SJCRH30 (cell line): ENCODE results near the gene ZNF668. TPM values are rescaled to one million over a fixed set of nuclear protein-coding genes. Genes with fewer than 3 reads are reported as not detected.
"Not testable (repeated sequence)": the region's sequence is repeated elsewhere in the genome, so short reads cannot be mapped to it uniquely, and the experiment has no call there.

Source experiments
- DNase-seq, 2 experiments: peaks; one replicate each; pipeline ENCODE4 v3.0.0-alpha.2; 2015 to 2020
- H3K27ac ChIP-seq: fragments of 250-450 bp; sonication (Bioruptor Pico); 2 replicates; pipeline ENCODE4 v1.5.1; 2020; ENCODE audit warnings: mild to moderate bottlenecking, moderate library complexity
- H3K27me3 ChIP-seq: fragments of 250-450 bp; sonication (Bioruptor Pico); 2 replicates; pipeline ENCODE4 v1.5.1; 2020; ENCODE audit warnings: mild to moderate bottlenecking, moderate library complexity
- H3K36me3 ChIP-seq: fragments of 250-450 bp; sonication (Bioruptor Pico); 2 replicates; pipeline ENCODE4 v1.5.1; 2020; ENCODE audit warnings: mild to moderate bottlenecking, moderate library complexity
- H3K4me1 ChIP-seq: fragments of 250-450 bp; sonication (Bioruptor Pico); 2 replicates; pipeline ENCODE4 v1.5.1; 2020; ENCODE audit warnings: mild to moderate bottlenecking, moderate library complexity
- H3K4me3 ChIP-seq: fragments of 250-450 bp; sonication (Bioruptor Pico); 2 replicates; pipeline ENCODE4 v1.5.1; 2020; ENCODE audit warnings: mild to moderate bottlenecking, moderate library complexity
- H3K9me3 ChIP-seq: fragments of 250-450 bp; sonication (Bioruptor Pico); replicated peaks from 2 replicates; pipeline ENCODE4 v1.5.1; 2020; ENCODE audit warnings: mild to moderate bottlenecking, moderate library complexity
- total RNA-seq: library from RNA; depleted of rRNA; stranded (reverse); fragments of >200 nt; shearing (Covaris generic); gene quantifications from 2 replicates; pipeline ENCODE4 v1.2.3, GENCODE V29; 2014

ZNF668 gene
- total RNA-seq, 1 experiment from 2014 or later: 21.8 TPM

DNA sequence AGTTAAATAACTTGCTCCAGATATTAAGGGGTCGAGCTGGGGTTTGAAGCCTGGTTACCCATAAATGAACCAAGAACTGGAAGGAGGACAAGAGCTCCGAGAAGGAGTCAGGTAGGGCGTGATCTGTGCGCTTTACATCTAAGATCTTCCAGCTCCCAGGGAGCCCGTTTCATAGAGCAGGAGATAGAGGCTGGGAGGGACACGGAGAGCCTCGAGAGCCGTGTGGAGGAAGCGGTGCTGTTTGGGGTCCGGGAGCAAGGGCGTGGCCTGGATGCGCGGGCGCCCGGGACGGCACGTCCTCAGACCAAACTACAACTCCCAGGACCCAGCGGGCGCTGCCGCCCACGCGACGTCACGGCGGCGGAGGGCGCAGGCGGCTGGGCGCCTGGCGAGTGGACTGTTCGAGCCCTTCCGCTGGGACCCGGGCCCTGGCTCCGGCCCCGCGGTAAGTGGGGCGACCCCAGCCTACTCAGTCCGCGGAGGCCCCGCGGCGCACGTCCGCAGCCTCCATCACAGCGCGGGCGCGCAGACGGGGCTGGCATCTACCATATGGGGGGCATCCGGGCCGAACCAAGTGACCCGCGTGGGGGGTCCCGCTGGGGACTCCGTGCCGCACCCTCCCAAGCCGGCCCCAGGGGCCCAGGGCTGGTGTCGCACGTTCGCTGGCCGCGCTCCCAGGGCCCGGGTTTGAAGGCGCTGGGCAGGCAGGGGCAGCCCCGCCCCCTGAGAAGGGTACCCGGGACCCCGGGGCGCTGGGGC, 34.2 kb upstream of the ZNF668 start, which contains the start of gene BCKDK:
TSS of gene BCKDK (plus strand) at position 352 of the 759 bp plus-strand sequence. CDS start 838 bp downstream, outside the sequence.
- DNase-seq: peak; percentile 86 to 87

GRCh38 chr16:31107465-31107867, 33.4 kb upstream of the ZNF668 start:
- peaks cover 23% of the 10 kb centered on the region for H3K36me3 ChIP-seq
- peak in 1 of 2 experiments; percentile 51 for DNase-seq

More for the DNA sequence above, 34.2 kb upstream of the ZNF668 start, which contains the start of gene BCKDK:
- H3K36me3 ChIP-seq: peaks cover 28% of the 10 kb centered on the region
- H3K27me3 ChIP-seq: no peaks in the 10 kb centered on the region
- peak within 1 kb of the TSS; percentile 80 for H3K4me3 ChIP-seq
- H3K27ac ChIP-seq: peak within 1 kb of the TSS; percentile 59
- no peaks in the 10 kb centered on the region for H3K9me3 ChIP-seq
- H3K4me1 ChIP-seq: peaks cover 22% of the 10 kb centered on the region

DNA sequence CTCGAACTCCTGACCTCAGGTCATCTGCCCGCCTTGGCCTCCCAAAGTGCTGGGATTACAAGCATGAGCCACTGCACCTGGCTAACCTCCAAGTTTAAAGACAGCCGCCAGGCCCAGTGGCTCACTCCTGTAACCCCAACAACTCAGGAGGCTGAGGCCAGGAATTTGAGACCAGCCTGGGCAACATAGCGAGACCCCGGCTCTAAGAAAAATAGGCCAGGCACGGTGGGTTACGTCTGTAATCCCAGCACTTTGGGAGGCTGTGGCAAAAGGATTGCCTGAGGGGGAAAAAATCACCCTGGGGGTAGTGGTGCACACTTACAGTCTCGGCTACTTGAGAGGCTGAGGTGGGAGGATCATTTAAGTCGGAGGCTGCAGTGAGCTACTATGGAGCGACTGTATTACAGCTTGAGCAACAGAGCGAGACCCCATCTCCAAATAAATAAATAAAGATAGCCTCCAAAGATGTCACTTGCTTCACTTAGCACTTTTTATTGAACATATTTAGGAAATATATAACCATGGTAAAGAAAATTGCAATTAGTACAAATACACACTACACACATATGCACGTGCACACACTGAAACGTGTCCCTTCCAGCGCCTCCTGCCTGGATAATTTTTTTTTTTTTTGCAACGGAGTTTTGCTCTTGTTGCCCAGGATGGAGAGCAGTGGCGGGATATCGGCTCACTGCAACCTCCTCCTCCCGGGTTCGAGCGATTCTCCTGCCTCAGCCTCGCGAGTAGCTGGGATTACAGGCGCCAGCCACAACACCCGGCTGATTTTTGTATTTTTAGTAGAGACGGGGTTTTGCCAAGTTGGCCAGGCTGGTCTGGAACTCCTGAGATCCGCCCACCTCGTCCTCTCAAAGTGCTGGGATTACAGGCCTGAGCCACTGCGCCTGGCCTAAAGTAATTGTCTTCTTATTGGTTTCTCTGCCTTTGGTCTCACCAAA, 32.7 kb upstream of the ZNF668 start:
- Histone ChIP-seq H3K27ac (no peak overlapping the region), H3K4me1 (peaks cover 22% of the 10 kb centered on the region), H3K36me3 (peaks cover 16% of the 10 kb centered on the region), H3K4me3 (no peak overlapping the region), H3K27me3 (no peaks in the 10 kb centered on the region), H3K9me3 (no peaks in the 10 kb centered on the region)
- DNase-seq: no peak

More at GRCh38 chr16:31107465-31107867, 33.4 kb upstream of the ZNF668 start:
- Histone ChIP-seq H3K27me3 (no peaks in the 10 kb centered on the region), H3K9me3 (no peaks in the 10 kb centered on the region), H3K4me1 (peaks cover 22% of the 10 kb centered on the region), H3K27ac (no peak overlapping the region), H3K4me3 (peak overlapping the region; percentile 80)

DNA sequence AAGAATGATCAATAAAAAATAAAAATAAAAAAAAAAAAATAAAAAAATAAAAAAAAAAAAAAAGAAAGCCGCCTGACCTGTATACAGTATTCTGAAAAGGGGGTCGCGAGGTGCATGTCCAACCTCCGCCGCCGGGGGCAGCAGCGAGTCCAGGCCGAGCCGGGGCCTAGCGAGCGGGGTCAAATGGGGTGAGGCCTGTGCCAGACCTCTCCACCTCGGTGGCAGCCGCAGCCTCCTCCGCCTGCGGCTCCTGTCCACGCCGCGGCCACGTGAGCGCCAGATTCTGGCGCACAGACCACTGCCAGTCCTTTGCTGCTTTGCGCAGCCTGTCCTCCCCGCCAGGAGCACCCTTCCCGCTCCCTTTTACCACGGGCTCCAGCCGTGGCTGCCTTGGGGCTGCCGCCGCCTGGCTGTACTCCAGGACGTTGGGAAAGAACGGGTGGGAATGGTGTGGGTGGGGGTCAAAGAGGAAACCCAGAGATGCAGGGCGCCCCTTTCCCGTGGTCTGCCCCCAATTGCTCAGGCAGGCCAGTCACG, 31.7 kb upstream of the ZNF668 start:
- Histone ChIP-seq H3K27me3 (no peaks in the 10 kb centered on the region), H3K4me1 (peaks cover 22% of the 10 kb centered on the region), H3K9me3 (no peaks in the 10 kb centered on the region), H3K36me3 (peaks cover 6% of the 10 kb centered on the region), H3K4me3 (peak overlapping the region; percentile 24; the same call in 1 of the 2 replicates), H3K27ac (peak overlapping the region; percentile 45; the same call in 1 of the 2 replicates)
- peak; percentile 66 to 73 for DNase-seq

DNA sequence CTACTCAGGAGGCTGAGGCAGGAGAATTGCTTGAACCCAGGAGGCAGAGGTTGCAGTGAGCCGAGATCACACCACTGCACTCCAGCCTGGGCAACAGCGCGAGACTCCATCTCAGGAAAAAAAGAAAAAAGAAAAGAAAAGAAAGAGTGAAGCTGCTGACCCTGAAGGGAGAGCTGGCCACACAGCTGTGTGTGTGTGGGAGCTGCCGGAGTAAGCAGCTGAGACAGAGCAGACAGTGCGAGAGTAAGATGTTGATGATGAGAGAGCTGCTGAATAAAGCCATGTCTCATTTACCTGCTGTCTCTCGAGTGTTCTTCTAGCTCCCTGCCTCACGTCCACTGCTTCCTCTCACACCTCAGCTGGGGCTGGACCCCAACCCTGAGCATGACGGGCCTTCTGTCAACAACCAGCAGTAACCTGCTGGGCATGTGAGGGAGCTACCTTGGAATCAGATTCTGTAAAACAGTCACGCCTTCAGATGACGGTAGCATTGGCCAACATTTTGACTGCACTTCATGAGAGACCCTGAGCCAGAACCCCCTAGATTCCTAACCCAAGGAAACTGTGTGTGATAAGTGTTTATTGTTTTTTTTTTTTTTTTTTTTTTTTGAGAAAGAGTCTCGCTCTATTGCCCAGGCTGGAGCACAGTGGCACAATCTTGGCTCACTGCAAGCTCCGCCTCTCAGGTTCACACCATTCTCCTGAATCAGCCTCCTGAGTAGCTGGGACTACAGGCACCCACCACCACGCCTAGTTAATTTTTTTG, 27.0 kb upstream of the ZNF668 start:
- not testable (repeated sequence) for H3K36me3 ChIP-seq, H3K27ac ChIP-seq, H3K4me3 ChIP-seq, H3K4me1 ChIP-seq, DNase-seq, H3K9me3 ChIP-seq, H3K27me3 ChIP-seq

GRCh38 chr16:31099860-31100638, 26.0 kb upstream of the ZNF668 start:
- Histone ChIP-seq H3K4me3 (no peak overlapping the region), H3K9me3 (no peaks in the 10 kb centered on the region), H3K36me3 (no peaks in the 10 kb centered on the region), H3K27me3 (no peaks in the 10 kb centered on the region), H3K27ac (no peak overlapping the region), H3K4me1 (no peaks in the 10 kb centered on the region)
- DNase-seq: no peak

DNA sequence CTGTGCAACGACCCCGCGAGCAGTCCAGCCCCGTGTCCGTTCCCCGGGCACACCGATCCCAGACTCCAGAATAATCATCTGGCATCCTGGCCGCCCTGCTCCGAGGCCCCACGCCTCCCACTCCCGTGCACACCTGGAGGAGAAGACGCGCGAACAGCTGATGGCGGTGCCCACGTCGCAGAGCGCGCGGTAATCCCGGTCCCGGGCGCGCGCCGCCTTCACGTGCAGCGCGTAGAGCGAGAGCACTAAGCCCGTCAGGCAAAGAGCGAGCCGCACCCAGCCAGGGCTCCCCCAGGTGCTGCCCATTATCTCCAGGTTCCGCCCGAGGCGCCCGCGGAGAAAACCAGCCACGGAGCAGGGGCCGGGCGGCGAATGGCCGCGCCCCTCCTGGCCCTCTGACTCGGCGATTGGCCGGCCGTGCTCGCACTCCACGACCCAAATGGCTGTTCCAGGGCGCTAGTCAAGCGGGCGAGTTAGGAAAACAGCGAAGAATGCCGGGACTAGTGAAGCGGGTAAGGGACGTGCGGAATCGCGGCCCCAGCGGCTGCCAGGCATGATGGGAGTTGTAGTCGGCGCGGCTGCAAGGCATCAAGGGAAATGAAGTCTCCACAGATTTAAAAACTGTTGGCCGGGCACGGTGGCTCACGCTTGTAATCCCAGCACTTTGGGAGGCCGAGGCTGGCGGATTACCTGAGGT, 20.5 kb upstream of the ZNF668 start, which contains the start of gene VKORC1:
TSS of gene VKORC1 (minus strand) at position 374 of the 697 bp plus-strand sequence. CDS start at position 306, 68 bp downstream.
- H3K4me3 ChIP-seq: peak within 1 kb of the TSS; percentile 78
- no peaks in the 10 kb centered on the region for H3K9me3 ChIP-seq
- no peaks in the 10 kb centered on the region for H3K27me3 ChIP-seq
- H3K27ac ChIP-seq: peak within 1 kb of the TSS; percentile 49
- no peaks in the 10 kb centered on the region for H3K4me1 ChIP-seq
- peaks cover 11% of the 10 kb centered on the region for H3K36me3 ChIP-seq
- DNase-seq: peak; percentile 96 to 98

DNA sequence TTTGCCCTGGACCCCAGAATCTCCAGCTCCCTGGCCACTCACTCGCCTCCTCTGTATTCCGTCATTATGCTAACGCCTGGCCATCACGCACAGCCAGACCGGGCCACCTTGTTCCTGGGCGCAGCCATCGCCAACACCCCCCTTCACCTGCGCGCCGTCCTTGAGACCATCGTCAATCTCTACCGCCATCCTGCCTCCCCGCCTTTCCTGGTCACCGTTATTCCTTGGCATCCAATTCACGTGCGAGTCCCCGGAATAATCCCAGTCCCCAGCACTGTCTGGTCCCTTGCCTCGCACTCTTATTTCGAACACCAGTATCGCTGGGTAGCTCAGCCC, 20.0 kb upstream of the ZNF668 start:
- DNase-seq: peak in 1 of 2 experiments; percentile 50
- peak overlapping the region; percentile 78 for H3K4me3 ChIP-seq
- peaks cover 11% of the 10 kb centered on the region for H3K36me3 ChIP-seq
- no peaks in the 10 kb centered on the region for H3K9me3 ChIP-seq
- no peaks in the 10 kb centered on the region; the same call in 1 of the 2 replicates for H3K4me1 ChIP-seq
- H3K27me3 ChIP-seq: no peaks in the 10 kb centered on the region
- H3K27ac ChIP-seq: peak overlapping the region; percentile 49

DNA sequence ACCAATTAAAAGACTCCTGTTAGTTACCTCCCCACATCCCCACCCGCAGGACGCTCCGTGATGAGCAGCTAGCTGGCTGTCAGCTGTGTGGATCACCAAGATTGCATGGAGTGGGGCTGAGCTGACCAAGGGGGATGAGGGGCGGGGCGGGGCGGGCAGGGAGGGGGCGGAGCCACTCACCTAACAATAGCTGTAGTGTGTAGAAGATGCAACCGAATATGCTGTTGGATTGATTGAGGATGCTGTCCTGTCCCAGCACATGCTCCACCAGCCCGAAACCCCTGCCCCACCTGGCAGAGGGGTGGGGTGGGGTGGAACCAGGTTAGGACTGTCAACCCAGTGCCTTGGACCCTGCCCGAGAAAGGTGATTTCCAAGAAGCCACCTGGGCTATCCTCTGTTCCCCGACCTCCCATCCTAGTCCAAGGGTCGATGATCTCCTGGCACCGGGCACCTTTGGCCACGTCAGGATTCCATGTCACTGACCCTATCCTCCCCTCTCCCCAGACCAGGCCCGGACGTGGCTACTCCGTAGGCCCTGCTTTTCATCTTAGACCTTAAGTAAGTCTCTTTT, 19.2 kb upstream of the ZNF668 start:
- peak overlapping the region; percentile 49 for H3K27ac ChIP-seq
- H3K27me3 ChIP-seq: no peaks in the 10 kb centered on the region
- H3K9me3 ChIP-seq: no peaks in the 10 kb centered on the region
- peak overlapping the region; percentile 78 for H3K4me3 ChIP-seq
- H3K4me1 ChIP-seq: peaks cover 7% of the 10 kb centered on the region
- H3K36me3 ChIP-seq: peaks cover 11% of the 10 kb centered on the region
- peak; percentile 79 to 87 for DNase-seq

DNA sequence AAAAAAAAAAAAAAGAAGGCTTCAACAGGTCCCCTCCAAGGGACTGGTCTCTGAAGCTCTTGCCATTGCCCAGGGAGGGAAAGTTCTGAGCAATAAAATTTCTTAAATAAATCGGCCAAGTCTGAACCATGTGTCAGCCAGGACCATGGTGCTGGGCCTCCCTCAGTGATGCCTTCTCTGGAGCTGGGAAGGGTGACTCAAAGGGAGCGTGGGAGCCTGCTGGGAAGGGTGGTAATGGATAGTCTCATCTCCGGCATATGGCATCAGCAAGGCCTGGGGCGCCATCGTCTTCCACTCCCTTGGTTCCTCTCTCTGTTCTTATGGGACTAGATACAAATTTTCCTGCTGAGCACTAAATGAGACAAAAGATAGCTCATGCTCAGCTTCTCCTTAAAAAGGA, 18.3 kb upstream of the ZNF668 start:
- no peak for DNase-seq
- no peak overlapping the region for H3K27ac ChIP-seq
- H3K4me3 ChIP-seq: no peak overlapping the region
- H3K4me1 ChIP-seq: peaks cover 15% of the 10 kb centered on the region
- no peaks in the 10 kb centered on the region for H3K27me3 ChIP-seq
- H3K9me3 ChIP-seq: no peaks in the 10 kb centered on the region
- H3K36me3 ChIP-seq: peaks cover 11% of the 10 kb centered on the region

GRCh38 chr16:31090540-31090939, 16.5 kb upstream of the ZNF668 start:
- no peak for DNase-seq
- Histone ChIP-seq H3K9me3 (no peaks in the 10 kb centered on the region), H3K36me3 (peaks cover 11% of the 10 kb centered on the region), H3K27ac (no peak overlapping the region), H3K4me3 (no peak overlapping the region), H3K27me3 (no peaks in the 10 kb centered on the region), H3K4me1 (peaks cover 31% of the 10 kb centered on the region)

DNA sequence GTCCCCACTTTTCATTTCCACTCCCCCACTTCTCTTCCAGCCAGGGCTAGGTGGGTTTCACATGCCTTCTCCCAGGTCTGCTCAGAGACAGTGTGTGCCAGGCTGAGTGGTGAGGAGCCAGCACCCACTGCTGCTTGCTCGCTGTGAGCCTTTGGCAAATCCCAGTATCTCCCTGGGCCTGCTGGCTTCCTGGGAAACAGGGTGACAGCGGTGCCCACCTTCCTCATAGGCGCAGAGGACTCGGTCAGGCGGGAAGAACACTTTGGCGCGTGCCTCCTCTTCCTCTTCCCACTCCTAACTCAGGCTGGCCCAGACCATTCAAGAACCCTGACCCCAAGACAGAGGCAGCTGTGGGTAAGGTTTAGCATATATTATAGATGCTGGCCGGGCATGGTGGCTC, 15.2 kb upstream of the ZNF668 start:
- DNase-seq: no peak

More for the DNA sequence above, 15.2 kb upstream of the ZNF668 start:
- Histone ChIP-seq H3K9me3 (no peaks in the 10 kb centered on the region), H3K4me3 (no peak overlapping the region), H3K36me3 (peaks cover 11% of the 10 kb centered on the region), H3K27me3 (no peaks in the 10 kb centered on the region), H3K4me1 (peaks cover 45% of the 10 kb centered on the region), H3K27ac (no peak overlapping the region)
